Cardiac muscle cell (in vitro differentiated cells and primary cell): ENCODE measurements around the gene SIRPA. TPM values are rescaled to one million over a fixed set of nuclear protein-coding genes. Genes with fewer than 3 reads are reported as not detected.

ENCODE experiments used
- DNase-seq, 2 donors: peaks; one replicate each; pipeline versions ENCODE4 v3.0.0 to v3.0.0-alpha.2; 2010 to 2017; ENCODE audit warnings: low read depth in 1 of 2, low spot score in 1 of 2
- H3K27ac ChIP-seq: fragments of 200-600 bp; sonication (generic); 2 replicates; pipeline ENCODE4 v1.5.1; 2016
- H3K27me3 ChIP-seq: fragments of 200-600 bp; sonication (generic); 2 replicates; pipeline ENCODE4 v1.6.0; 2016; ENCODE audit warnings: control low read depth
- H3K36me3 ChIP-seq: fragments of 200-600 bp; sonication (generic); 2 replicates; pipeline ENCODE4 v1.5.1; 2016; ENCODE audit warnings: control low read depth
- H3K4me1 ChIP-seq: fragments of 200-600 bp; sonication (generic); 2 replicates; pipeline ENCODE4 v1.8.1; 2017; ENCODE audit warnings: low read depth, mild to moderate bottlenecking, mixed run types
- H3K4me3 ChIP-seq: fragments of 200-600 bp; sonication (generic); 2 replicates; pipeline ENCODE4 v1.5.1; 2016; ENCODE audit warnings: mild to moderate bottlenecking
- H3K9me3 ChIP-seq: fragments of 200-600 bp; sonication (generic); 2 replicates; pipeline ENCODE4 v1.5.1; 2017; ENCODE audit warnings: low read depth, mild to moderate bottlenecking, control low read depth
- CTCF ChIP-seq: IDR thresholded peaks from 2 replicates; pipeline ENCODE4 v1.5.1; 2012; ENCODE audit warnings: low read depth, mild to moderate bottlenecking, low read length
- polyA plus RNA-seq: library from polyadenylated mRNA; unstranded; fragments of >200 nt; fragmentation: Nextera tagmentation; extraction: Ambion mirVana; gene quantifications from 2 replicates; pipeline ENCODE4 v1.2.1, GENCODE V29; 2016
- total RNA-seq: library from RNA; depleted of rRNA; stranded (reverse); fragments of >200 nt; gene quantifications from 2 replicates; pipeline ENCODE4 v1.2.3, GENCODE V29; 2016

Gene SIRPA
- total and polyA plus RNA-seq, 2 experiments from 2014 or later, result 42.9 to 43.0 TPM

- no peak for DNase-seq
Observed at GRCh38 chr20:1902188-1902587, 7.0 kb downstream of the SIRPA start.

GRCh38 chr20:1904135-1904534 is 8.9 kb downstream of the SIRPA start:
- no peak for TF ChIP-seq CTCF
- Histone ChIP-seq H3K4me3 (no peak overlapping the region), H3K27ac (no peak overlapping the region), H3K4me1 (peaks cover 6% of the 10 kb centered on the region), H3K36me3 (peaks cover 3% of the 10 kb centered on the region), H3K9me3 (no peaks in the 10 kb centered on the region), H3K27me3 (no peaks in the 10 kb centered on the region)
- DNase-seq, result no peak

More at GRCh38 chr20:1902188-1902587, 7.0 kb downstream of the SIRPA start:
- Histone ChIP-seq H3K36me3 (peaks cover 3% of the 10 kb centered on the region), H3K4me1 (peaks cover 19% of the 10 kb centered on the region), H3K27ac (no peak overlapping the region), H3K4me3 (no peak overlapping the region), H3K27me3 (no peaks in the 10 kb centered on the region), H3K9me3 (no peaks in the 10 kb centered on the region)
- TF ChIP-seq CTCF, result no peak

GRCh38 chr20:1905009-1905408 is 9.8 kb downstream of the SIRPA start:
- DNase-seq, result no peak
- Histone ChIP-seq H3K27ac (no peak overlapping the region), H3K9me3 (no peaks in the 10 kb centered on the region), H3K4me3 (no peak overlapping the region), H3K36me3 (peaks cover 3% of the 10 kb centered on the region), H3K4me1 (no peaks in the 10 kb centered on the region), H3K27me3 (no peaks in the 10 kb centered on the region)
- TF ChIP-seq CTCF, result no peak

- Histone ChIP-seq H3K36me3 (peaks cover 8% of the 10 kb centered on the region), H3K27ac (no peak overlapping the region), H3K4me3 (no peak overlapping the region), H3K27me3 (no peaks in the 10 kb centered on the region), H3K9me3 (no peaks in the 10 kb centered on the region), H3K4me1 (no peaks in the 10 kb centered on the region)
- DNase-seq, result no peak
- no peak for TF ChIP-seq CTCF
Observed at GRCh38 chr20:1905693-1906092, 10.5 kb downstream of the SIRPA start.

GRCh38 chr20:1906361-1907051 is 11.3 kb downstream of the SIRPA start:
- Histone ChIP-seq H3K9me3 (no peaks in the 10 kb centered on the region), H3K4me1 (peaks cover 1% of the 10 kb centered on the region), H3K36me3 (peaks cover 8% of the 10 kb centered on the region), H3K4me3 (no peak overlapping the region), H3K27me3 (no peaks in the 10 kb centered on the region), H3K27ac (no peak overlapping the region)
- DNase-seq, result no peak
- no peak for TF ChIP-seq CTCF
